Loucy (cell line): ENCODE measurements around the gene AQP12A.

ENCODE experiments used
- H2AFZ ChIP-seq: fragments of 200-600 bp; sonication (generic); 2 replicates; pipeline ENCODE4 v1.6.0; 2016; ENCODE audit warnings: antibody characterized with exemption, mild to moderate bottlenecking, low read length, moderate library complexity
- H3F3A ChIP-seq: fragments of 200-600 bp; 2 replicates; pipeline ENCODE4 v1.6.0; 2016; ENCODE audit warnings: antibody characterized with exemption, low read depth, mild to moderate bottlenecking
- H3K27me3 ChIP-seq: fragments of 200-600 bp; sonication (generic); 2 replicates; pipeline ENCODE4 v1.6.1; 2014; ENCODE audit warnings: low read length, mild to moderate bottlenecking; ENCODE audit not compliant: insufficient read depth, poor library complexity, severe bottlenecking
- H3K36me3 ChIP-seq: fragments of 200-600 bp; sonication (generic); 2 replicates; pipeline ENCODE4 v1.6.1; 2016; ENCODE audit warnings: low read length; ENCODE audit not compliant: insufficient read depth
- H3K4me1 ChIP-seq: fragments of 200-600 bp; sonication (generic); 2 replicates; pipeline ENCODE4 v1.5.1; 2014; ENCODE audit warnings: low read length, mild to moderate bottlenecking; ENCODE audit not compliant: insufficient read depth, poor library complexity, severe bottlenecking
- H3K4me2 ChIP-seq: fragments of 200-600 bp; sonication (generic); 2 replicates; pipeline ENCODE4 v1.6.0; 2014; ENCODE audit warnings: antibody characterized with exemption, low read length, low read depth, mild to moderate bottlenecking; ENCODE audit not compliant: poor library complexity, severe bottlenecking
- H3K4me3 ChIP-seq: fragments of 200-600 bp; sonication (generic); 2 replicates; pipeline ENCODE4 v1.5.1; 2014; ENCODE audit warnings: low read length, mild to moderate bottlenecking, mixed read lengths; ENCODE audit not compliant: poor library complexity, severe bottlenecking
- H3K79me2 ChIP-seq: fragments of 200-600 bp; sonication (generic); 2 replicates; pipeline ENCODE4 v1.6.1; 2014; ENCODE audit warnings: low read length; ENCODE audit not compliant: insufficient read depth
- H3K9ac ChIP-seq: fragments of 200-600 bp; sonication (generic); 2 replicates; pipeline ENCODE4 v1.6.0; 2014; ENCODE audit warnings: mild to moderate bottlenecking, low read depth, low read length, moderate library complexity; ENCODE audit not compliant: poor library complexity, severe bottlenecking
- H3K9me2 ChIP-seq: fragments of 200-600 bp; sonication (generic); replicated peaks from 2 replicates; pipeline ENCODE4 v1.6.1; 2016; ENCODE audit warnings: low read depth, low read length, mixed read lengths
- H3K9me3 ChIP-seq: fragments of 200-600 bp; sonication (generic); 2 replicates; pipeline ENCODE4 v1.6.1; 2014; ENCODE audit warnings: mild to moderate bottlenecking, antibody characterized with exemption, low read length, low read depth; ENCODE audit not compliant: insufficient read depth
- H4K20me1 ChIP-seq: fragments of 200-600 bp; sonication (generic); 2 replicates; pipeline ENCODE4 v1.6.0; 2014; ENCODE audit warnings: antibody characterized with exemption, low read length, mild to moderate bottlenecking; ENCODE audit not compliant: insufficient read depth, poor library complexity, severe bottlenecking
- EZH2phosphoT487 ChIP-seq: fragments of 200-600 bp; IDR thresholded peaks from 2 replicates; pipeline ENCODE4 v1.6.1; 2018; ENCODE audit warnings: antibody characterized with exemption, mild to moderate bottlenecking, moderate library complexity, borderline replicate concordance
- TF ChIP-seq, protein P1 (sequence below): fragments of 200-600 bp; sonication (generic); conservative IDR thresholded peaks from 2 replicates; pipeline ENCODE4 v1.5.1; 2014; ENCODE audit warnings: mild to moderate bottlenecking, antibody characterized with exemption, low read length

The AQP12A gene

DNA sequence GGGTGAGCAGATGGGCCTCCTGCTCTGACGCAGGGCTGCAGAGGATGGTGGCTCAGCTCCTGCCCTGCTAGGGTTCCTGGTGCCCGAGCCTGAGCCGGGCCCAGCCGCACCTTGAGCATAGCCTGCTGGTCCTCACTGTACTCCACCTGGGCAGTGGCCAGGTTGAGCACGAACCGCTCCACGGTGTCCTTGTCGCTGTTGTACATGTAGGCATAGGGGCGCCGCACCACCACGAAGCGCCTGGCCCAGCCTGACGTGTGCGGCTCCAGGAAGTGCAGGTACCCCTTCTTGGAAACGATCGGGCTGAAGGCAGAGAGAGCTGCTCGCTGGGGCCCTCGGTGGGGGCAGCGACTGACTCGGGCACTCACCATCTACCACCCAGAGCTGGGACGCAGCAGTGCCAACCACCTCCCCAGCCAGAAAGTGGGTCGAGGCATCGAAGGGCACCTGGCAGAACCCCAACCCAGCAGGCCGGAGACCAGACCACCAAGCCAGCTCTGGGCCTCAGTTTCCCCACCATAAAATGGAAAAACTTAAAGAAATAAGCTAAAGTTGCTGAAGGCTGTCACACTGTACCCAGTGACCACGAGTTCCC lies 27.3 kb downstream of the AQP12A start:
- no peak for TF ChIP-seq EZH2phosphoT487
- TF ChIP-seq, protein P1, sequence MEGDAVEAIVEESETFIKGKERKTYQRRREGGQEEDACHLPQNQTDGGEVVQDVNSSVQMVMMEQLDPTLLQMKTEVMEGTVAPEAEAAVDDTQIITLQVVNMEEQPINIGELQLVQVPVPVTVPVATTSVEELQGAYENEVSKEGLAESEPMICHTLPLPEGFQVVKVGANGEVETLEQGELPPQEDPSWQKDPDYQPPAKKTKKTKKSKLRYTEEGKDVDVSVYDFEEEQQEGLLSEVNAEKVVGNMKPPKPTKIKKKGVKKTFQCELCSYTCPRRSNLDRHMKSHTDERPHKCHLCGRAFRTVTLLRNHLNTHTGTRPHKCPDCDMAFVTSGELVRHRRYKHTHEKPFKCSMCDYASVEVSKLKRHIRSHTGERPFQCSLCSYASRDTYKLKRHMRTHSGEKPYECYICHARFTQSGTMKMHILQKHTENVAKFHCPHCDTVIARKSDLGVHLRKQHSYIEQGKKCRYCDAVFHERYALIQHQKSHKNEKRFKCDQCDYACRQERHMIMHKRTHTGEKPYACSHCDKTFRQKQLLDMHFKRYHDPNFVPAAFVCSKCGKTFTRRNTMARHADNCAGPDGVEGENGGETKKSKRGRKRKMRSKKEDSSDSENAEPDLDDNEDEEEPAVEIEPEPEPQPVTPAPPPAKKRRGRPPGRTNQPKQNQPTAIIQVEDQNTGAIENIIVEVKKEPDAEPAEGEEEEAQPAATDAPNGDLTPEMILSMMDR, result no peak
- Histone ChIP-seq H4K20me1 (no peaks in the 10 kb centered on the region), H3K36me3 (no peaks in the 10 kb centered on the region), H3K79me2 (no peaks in the 10 kb centered on the region), H2AFZ (no peak overlapping the region), H3K4me3 (no peak overlapping the region), H3F3A (no peaks in the 10 kb centered on the region), H3K9ac (no peak overlapping the region), H3K4me2 (no peak overlapping the region), H3K4me1 (no peaks in the 10 kb centered on the region), H3K9me2 (no peaks in the 10 kb centered on the region), H3K27me3 (no peaks in the 10 kb centered on the region), H3K9me3 (no peaks in the 10 kb centered on the region)

DNA sequence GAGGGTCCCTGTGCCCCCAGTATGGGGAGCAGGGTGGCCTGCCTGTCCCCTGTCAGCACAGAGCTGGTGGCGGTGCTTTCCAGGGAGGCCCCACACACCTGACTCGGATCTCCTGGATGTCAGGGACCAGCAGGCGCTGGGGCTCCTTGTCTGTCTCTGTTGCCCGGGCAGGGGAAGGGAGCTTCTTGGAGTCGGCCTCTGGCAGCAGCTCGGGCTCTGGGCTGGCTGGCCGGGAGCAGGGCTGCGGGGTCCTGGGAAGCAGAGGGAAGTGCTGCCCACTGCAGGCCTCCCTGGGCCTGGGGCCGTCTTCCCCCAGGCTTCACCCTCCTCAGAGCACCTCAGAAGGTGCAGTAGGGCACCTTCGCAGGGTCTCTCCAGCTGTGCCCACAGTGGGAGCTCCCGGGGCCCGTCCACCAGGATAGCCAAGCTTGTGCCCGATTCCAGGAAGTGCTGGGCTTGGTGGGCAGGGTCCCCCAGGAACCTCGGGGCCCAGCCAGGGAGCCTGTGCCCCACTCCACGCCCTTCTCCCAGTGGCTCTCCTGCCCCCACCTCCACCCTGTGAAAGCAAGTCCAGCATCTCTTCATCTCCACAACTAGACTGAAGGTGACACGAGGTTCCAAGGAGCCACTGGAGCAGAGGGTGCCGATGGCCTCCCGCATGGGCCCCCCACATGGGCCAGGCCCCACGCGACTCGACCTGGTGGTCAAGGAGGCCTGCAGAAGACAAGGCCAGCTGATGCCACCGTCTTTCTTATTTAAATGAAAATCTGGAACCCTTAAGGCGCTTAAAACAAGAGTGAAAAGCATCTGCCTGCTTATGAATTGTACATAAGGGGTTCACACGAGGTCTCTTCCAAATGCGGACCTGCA lies 28.2 kb downstream of the AQP12A start:
- no peak overlapping the region for H3K4me3 ChIP-seq
- no peaks in the 10 kb centered on the region for H4K20me1 ChIP-seq
- H3K79me2 ChIP-seq, result no peaks in the 10 kb centered on the region
- H3K36me3 ChIP-seq, result no peaks in the 10 kb centered on the region
- no peaks in the 10 kb centered on the region for H3K9me2 ChIP-seq
- no peaks in the 10 kb centered on the region for H3F3A ChIP-seq
- no peak overlapping the region for H3K9ac ChIP-seq
- no peak overlapping the region for H3K4me2 ChIP-seq
- no peaks in the 10 kb centered on the region for H3K4me1 ChIP-seq
- no peaks in the 10 kb centered on the region for H3K9me3 ChIP-seq
- H2AFZ ChIP-seq, result no peak overlapping the region
- TF ChIP-seq, protein P1, result no peak
- no peak for TF ChIP-seq EZH2phosphoT487
- no peaks in the 10 kb centered on the region for H3K27me3 ChIP-seq

DNA sequence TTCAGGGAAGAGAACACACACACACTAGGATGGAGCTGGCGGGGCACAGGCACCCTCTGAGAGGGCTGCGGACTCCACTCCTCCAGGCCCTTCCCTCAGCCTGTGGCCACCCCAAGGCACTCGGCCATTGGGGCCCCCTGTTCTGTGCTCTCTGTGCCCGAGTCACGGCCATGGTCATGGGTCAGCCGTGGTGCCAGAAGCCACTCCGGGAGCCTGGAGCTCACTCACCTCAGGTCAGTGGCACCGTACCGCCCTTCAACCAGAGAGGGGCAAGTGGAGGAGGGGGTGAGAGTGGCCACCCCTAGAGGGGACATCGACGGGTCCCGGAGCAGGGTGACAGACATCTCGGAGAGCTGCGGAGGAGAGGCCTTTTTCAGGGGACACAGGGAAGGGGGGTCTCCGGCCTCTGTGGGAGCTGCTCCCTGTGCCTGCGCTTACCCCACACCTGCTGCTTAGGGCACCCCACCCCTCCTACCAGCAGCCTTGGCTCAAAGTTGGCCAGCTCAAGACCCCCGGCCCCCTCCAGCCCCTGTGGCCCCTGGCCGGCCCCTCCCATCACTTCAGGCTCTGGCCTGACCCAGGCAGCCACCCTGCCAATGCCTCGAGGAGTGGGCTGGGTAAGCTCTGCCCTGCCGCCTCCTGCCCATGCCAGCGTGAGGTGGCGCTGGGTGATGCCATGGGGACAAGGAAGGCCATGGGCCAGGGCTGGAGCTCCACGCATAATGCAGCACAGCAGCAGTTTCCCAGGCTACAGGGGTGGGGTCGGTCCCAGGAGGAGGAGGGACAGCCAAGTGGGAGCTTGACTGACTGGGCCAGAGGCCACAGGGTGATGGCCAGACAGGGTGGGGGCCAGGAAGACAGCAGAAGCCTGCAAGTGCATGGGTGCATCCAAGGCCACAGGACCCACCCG lies 29.3 kb downstream of the AQP12A start:
- Histone ChIP-seq H3K4me1 (no peaks in the 10 kb centered on the region), H4K20me1 (no peaks in the 10 kb centered on the region), H3K9ac (no peak overlapping the region), H2AFZ (no peak overlapping the region), H3K9me2 (no peaks in the 10 kb centered on the region), H3K4me3 (no peak overlapping the region), H3K79me2 (no peaks in the 10 kb centered on the region), H3K27me3 (no peaks in the 10 kb centered on the region), H3F3A (no peaks in the 10 kb centered on the region), H3K9me3 (no peaks in the 10 kb centered on the region), H3K36me3 (no peaks in the 10 kb centered on the region), H3K4me2 (no peak overlapping the region)
- TF ChIP-seq, protein P1, result no peak
- TF ChIP-seq EZH2phosphoT487, result no peak
